PFSK-1 (cell line): Measurements from ENCODE around the gene NFATC3.

ENCODE experiments used
- FOXP2 ChIP-seq: optimal IDR thresholded peaks from 2 replicates; pipeline ENCODE3; 2011; ENCODE audit warnings: borderline replicate concordance, control low read depth, inconsistent platforms; ENCODE audit not compliant: insufficient read depth; ENCODE audit errors: extremely low read length, extremely low read depth
- POLR2AphosphoS5 ChIP-seq: IDR thresholded peaks from 2 replicates; pipeline ENCODE4 v1.6.1; 2012; ENCODE audit warnings: low read depth, mild to moderate bottlenecking, control low read depth, low read length, moderate library complexity
- SIN3A ChIP-seq: IDR thresholded peaks from 2 replicates; pipeline ENCODE4 v1.6.1; 2012; ENCODE audit warnings: mild to moderate bottlenecking, low read length, moderate library complexity, borderline replicate concordance; ENCODE audit not compliant: insufficient read depth
- TAF1 ChIP-seq: IDR thresholded peaks from 2 replicates; pipeline ENCODE4 v1.6.1; 2012; ENCODE audit warnings: low read length, control low read depth, borderline replicate concordance; ENCODE audit not compliant: insufficient read depth
- TF ChIP-seq, protein P1 (sequence below), 2 experiments: IDR thresholded peaks; 2 replicates each; pipeline versions ENCODE4 v1.6.1 to v1.8.0; 2011 to 2012; ENCODE audit warnings: low read depth in 2 of 2, low read length in 2 of 2, control low read depth in 1 of 2, inconsistent platforms in 1 of 2, mild to moderate bottlenecking in 1 of 2, moderate library complexity in 1 of 2; ENCODE audit not compliant: insufficient read depth in 1 of 2

Gene NFATC3

DNA sequence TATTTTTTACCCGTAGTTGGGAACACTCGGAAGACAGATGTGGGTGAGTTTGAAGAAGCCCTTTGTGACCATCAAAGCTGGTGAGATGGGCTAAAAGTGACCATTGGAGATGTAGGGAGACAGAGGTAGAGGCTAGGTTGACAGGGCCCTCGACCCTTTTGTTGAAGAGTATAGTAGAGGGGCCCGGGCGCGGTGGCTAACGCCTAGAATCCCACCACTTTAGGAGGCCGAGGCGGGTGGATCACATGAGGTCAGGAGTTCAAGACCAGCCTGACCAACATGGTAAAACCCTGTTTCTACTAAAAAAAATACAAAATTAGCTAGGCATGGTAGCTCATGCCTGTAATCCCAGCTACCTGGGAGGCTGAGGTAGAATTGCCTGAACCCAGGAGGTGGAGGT is 16.2 kb upstream of the NFATC3 start:
- no peak for TF ChIP-seq FOXP2
- no peak for TF ChIP-seq SIN3A
- no peak for TF ChIP-seq POLR2AphosphoS5
- TF ChIP-seq, protein P1, sequence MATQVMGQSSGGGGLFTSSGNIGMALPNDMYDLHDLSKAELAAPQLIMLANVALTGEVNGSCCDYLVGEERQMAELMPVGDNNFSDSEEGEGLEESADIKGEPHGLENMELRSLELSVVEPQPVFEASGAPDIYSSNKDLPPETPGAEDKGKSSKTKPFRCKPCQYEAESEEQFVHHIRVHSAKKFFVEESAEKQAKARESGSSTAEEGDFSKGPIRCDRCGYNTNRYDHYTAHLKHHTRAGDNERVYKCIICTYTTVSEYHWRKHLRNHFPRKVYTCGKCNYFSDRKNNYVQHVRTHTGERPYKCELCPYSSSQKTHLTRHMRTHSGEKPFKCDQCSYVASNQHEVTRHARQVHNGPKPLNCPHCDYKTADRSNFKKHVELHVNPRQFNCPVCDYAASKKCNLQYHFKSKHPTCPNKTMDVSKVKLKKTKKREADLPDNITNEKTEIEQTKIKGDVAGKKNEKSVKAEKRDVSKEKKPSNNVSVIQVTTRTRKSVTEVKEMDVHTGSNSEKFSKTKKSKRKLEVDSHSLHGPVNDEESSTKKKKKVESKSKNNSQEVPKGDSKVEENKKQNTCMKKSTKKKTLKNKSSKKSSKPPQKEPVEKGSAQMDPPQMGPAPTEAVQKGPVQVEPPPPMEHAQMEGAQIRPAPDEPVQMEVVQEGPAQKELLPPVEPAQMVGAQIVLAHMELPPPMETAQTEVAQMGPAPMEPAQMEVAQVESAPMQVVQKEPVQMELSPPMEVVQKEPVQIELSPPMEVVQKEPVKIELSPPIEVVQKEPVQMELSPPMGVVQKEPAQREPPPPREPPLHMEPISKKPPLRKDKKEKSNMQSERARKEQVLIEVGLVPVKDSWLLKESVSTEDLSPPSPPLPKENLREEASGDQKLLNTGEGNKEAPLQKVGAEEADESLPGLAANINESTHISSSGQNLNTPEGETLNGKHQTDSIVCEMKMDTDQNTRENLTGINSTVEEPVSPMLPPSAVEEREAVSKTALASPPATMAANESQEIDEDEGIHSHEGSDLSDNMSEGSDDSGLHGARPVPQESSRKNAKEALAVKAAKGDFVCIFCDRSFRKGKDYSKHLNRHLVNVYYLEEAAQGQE (IDR thresholded peaks at IDR 0.05; ENCODE audit: insufficient read depth in 1 of 2, low read depth in 2 of 2, low read length in 2 of 2): no peak
- TF ChIP-seq TAF1: no peak

DNA sequence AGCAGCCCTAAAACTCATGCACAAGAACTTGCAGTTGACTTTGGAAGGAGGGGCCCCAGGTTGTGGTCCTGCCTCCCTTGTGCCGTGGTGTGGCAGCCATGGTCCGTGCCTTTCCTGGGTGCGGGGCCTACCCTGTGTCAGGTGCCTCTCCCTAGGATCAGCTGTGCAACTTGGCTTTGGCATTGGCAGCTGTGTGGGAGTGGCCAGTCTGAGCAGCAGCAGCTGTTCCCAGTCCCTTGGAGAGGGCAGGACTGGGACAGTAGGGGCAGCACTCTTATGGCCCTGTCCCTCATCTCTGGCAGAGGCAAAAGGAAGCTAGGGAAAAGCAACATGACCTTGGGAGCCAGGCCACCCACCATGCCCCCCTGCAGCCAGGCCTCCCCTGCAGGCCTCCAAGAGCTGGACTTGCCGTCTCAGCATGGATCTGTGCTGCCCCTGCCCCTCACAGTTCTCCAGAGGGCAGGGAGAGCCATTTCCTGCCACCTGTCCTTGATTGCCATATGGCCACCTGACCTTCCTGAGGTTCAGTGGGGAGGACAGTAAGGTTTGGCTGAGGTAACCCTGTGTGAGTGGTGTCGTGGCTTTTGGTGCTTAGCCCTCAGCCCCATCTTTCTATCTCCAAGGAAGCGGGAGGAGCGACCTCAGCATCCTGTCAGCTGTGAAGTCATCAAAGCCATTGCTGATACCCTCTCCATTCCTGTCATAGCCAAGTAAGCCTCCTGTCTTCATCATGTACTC is 15.5 kb upstream of the NFATC3 start:
- TF ChIP-seq FOXP2 (no peak), SIN3A (no peak), TAF1 (no peak), POLR2AphosphoS5 (no peak)
- TF ChIP-seq, protein P1 (IDR thresholded peaks at IDR 0.05; ENCODE audit: insufficient read depth in 1 of 2, low read depth in 2 of 2, low read length in 2 of 2): no peak

DNA sequence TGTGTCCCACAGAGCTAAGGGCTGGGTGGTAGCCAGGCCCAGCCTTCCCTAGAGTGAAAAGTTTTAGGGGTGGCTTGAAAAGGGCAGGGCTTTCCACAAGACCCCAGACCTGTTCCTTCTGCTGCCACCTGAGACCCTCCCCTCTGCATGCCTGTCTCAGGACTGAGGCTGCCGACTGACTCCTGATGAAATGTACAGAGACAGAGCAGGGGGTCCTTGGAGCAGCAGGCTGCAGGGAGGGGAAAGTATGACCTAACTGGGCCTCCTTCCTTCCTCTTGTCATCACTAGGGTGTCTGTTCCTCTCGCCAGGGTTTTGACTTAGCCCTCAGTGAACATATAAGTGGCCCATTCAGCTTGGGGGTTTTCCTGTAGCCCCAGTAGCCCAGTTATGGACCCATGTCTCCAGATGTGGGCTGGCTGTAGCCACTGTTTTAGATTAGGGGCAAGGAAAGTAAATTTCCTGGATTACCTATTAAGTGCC is 14.9 kb upstream of the NFATC3 start:
- no peak for TF ChIP-seq POLR2AphosphoS5
- TF ChIP-seq, protein P1 (IDR thresholded peaks at IDR 0.05; ENCODE audit: insufficient read depth in 1 of 2, low read depth in 2 of 2, low read length in 2 of 2): no peak
- TF ChIP-seq TAF1: no peak
- no peak for TF ChIP-seq FOXP2
- TF ChIP-seq SIN3A: no peak

DNA sequence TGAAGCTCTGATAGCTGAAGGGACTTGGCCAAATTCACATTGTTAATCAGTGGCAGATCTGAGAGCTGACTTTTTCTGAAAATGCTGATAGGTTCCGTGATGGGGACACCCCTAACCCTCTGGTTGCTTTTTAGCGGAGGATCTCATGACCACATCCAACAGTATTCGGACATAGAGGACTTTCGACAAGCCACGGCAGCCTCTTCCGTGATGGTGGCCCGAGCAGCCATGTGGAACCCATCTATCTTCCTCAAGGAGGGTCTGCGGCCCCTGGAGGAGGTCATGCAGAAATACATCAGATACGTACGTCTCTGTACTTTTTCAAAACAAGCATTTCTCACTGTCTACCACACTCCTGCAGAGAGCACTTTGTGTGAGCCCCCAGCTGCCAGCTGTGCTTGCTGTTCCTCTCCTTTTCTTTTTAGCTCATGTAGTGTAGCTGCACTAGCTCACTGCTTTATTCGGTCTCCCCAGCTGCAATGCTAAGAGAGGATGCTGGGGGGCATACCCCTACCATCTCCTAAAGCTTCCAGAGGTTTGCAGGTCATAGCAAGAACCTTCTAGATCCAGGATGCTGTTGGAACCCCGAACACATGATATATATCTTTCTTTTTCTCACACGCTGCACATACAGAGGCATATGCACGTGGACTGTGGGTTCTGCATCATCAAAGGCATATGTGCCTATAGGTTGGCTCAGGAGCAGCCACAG is 14.2 kb upstream of the NFATC3 start:
- TF ChIP-seq SIN3A (no peak), FOXP2 (no peak), TAF1 (no peak), POLR2AphosphoS5 (no peak)
- TF ChIP-seq, protein P1 (IDR thresholded peaks at IDR 0.05; ENCODE audit: insufficient read depth in 1 of 2, low read depth in 2 of 2, low read length in 2 of 2): no peak
